GM12878 (cell line): ENCODE data around the gene NFS1.
A peak's percentile ranks its signal among the peaks of the same experiment; 100 is the strongest.

ENCODE experiments used
- ATF7 ChIP-seq: fragments of 450-650 bp; IDR thresholded peaks from 2 replicates; pipeline ENCODE4 v1.6.1; 2016; ENCODE audit warnings: low read depth, mild to moderate bottlenecking
- BHLHE40 ChIP-seq, 2 experiments: fragments of 450-650 bp in 1 of 2; IDR thresholded peaks; 2 replicates each; pipeline ENCODE4 v1.6.1; 2011 to 2017; ENCODE audit warnings: low read depth in 2 of 2, borderline replicate concordance in 1 of 2, improper control_type of control experiment in 1 of 2, low read length in 1 of 2, mild to moderate bottlenecking in 1 of 2
- CTCF ChIP-seq, 3 experiments: IDR thresholded peaks in 2 of 3; conservative IDR thresholded peaks in 1 of 3; 2 replicates each; pipeline ENCODE4 v1.5.1; 2011; ENCODE audit warnings: low read depth in 3 of 3, low read length in 3 of 3, mild to moderate bottlenecking in 3 of 3, control low read depth in 2 of 3, moderate library complexity in 2 of 3, inconsistent platforms in 1 of 3, mixed read lengths in 1 of 3; ENCODE audit not compliant: control insufficient read depth in 2 of 3, insufficient read depth in 1 of 3; ENCODE audit errors: extremely low read depth in 1 of 3
- EZH2 ChIP-seq: IDR thresholded peaks from 2 replicates; pipeline ENCODE4 v1.6.1; 2012; ENCODE audit warnings: low read depth, mild to moderate bottlenecking, control low read depth, inconsistent platforms, low read length, borderline replicate concordance; ENCODE audit not compliant: control insufficient read depth
- PAX8 ChIP-seq: fragments of 450-650 bp; IDR thresholded peaks from 2 replicates; pipeline ENCODE4 v1.6.1; 2017; ENCODE audit warnings: mild to moderate bottlenecking, moderate library complexity
- RAD21 ChIP-seq: IDR thresholded peaks from 2 replicates; pipeline ENCODE4 v1.6.1; 2011; ENCODE audit warnings: mild to moderate bottlenecking, low read depth, low read length, moderate library complexity; ENCODE audit not compliant: insufficient read depth
- REST ChIP-seq: IDR thresholded peaks from 2 replicates; pipeline ENCODE4 v1.6.1; 2012; ENCODE audit warnings: mild to moderate bottlenecking, low read depth, low read length
- RFX5 ChIP-seq: IDR thresholded peaks from 2 replicates; pipeline ENCODE4 v1.6.1; 2011; ENCODE audit warnings: low read depth, low read length, improper control_type of control experiment
- TCF12 ChIP-seq: IDR thresholded peaks from 2 replicates; pipeline ENCODE4 v1.6.1; 2011; ENCODE audit warnings: low read depth, mild to moderate bottlenecking, low read length
- ZNF687 ChIP-seq: fragments of 450-650 bp; IDR thresholded peaks from 2 replicates; pipeline ENCODE4 v1.6.1; 2017; ENCODE audit warnings: mild to moderate bottlenecking, moderate library complexity

DNA sequence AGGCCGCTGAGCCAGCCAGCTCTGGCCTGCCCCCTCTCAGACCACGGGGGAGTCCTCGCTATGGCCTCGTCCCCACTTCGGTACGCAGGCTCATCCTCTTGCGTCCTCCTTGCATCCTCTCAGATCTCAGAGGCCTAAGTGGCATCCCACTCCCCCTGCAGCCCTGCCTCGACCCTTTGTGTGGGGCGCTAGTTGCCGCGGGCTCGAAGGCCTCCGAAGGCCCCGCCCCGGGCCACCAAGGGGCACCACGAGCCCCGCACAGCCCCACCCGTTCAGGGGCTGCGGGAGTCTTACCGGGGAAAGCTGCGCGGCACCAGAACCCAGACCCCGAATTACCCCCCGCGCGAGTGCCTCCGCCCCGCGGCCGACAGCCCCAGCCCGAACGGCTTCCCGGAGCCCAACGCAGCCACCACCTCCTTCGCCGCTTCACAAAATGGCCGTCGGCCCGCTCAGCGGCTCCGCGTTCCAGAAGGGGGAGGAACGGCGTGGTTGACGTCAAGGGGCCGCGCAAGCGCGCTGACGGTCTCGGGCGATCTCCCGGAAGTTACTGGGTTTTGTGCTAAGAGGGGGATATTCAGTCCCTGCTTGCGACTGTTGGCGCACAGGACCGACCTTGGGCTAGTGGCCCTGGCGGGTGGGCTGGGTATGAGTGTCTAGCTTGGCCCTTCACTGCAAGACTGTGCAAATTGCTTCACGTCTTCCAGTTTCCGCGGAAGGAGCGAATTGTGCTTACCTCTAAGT, 34.5 kb downstream of the NFS1 start, which contains the start of the genes CPNE1 and RBM12:
- no peak for TF ChIP-seq RAD21
- TF ChIP-seq CTCF (IDR thresholded peaks at IDR 0.05 in 2 of 3, conservative IDR thresholded peaks at IDR 0.05 in 1 of 3; ENCODE audit: control insufficient read depth in 2 of 3, extremely low read depth in 1 of 3, insufficient read depth in 1 of 3, low read depth in 3 of 3, low read length in 3 of 3) = no peak
- TF ChIP-seq PAX8 = no peak
- no peak for TF ChIP-seq REST
- TF ChIP-seq ZNF687 = peak; percentile 94
- TF ChIP-seq RFX5 = no peak
- TF ChIP-seq BHLHE40 (IDR thresholded peaks at IDR 0.05; ENCODE audit: borderline replicate concordance in 1 of 2, low read depth in 2 of 2, low read length in 1 of 2) = peak; percentile 37 to 64; a peak in 2 of 4 replicates
- no peak; the same call in 1 of the 2 replicates for TF ChIP-seq TCF12
- peak; percentile 89 for TF ChIP-seq ATF7
- no peak for TF ChIP-seq EZH2
